Hepatocyte (in vitro differentiated cells): Measurements from ENCODE around the gene ADAM12.

ENCODE experiments used
- EZH2 ChIP-seq: fragments of 200-600 bp; sonication (generic); IDR thresholded peaks from 2 replicates; pipeline ENCODE4 v1.6.1; 2016; ENCODE audit warnings: antibody characterized with exemption, mild to moderate bottlenecking, borderline replicate concordance
- EZH2phosphoT487 ChIP-seq: fragments of 200-600 bp; sonication (generic); IDR thresholded peaks from one replicate; pipeline ENCODE4 v1.6.1; 2018; ENCODE audit warnings: antibody characterized with exemption, mild to moderate bottlenecking, low read depth, moderate library complexity; ENCODE audit not compliant: unreplicated experiment, severe bottlenecking
- TF ChIP-seq, protein P1 (sequence below): fragments of 200-600 bp; sonication (generic); IDR thresholded peaks from 2 replicates; pipeline ENCODE4 v1.5.1; 2016; ENCODE audit warnings: antibody characterized with exemption, mild to moderate bottlenecking; ENCODE audit not compliant: poor library complexity

DNA sequence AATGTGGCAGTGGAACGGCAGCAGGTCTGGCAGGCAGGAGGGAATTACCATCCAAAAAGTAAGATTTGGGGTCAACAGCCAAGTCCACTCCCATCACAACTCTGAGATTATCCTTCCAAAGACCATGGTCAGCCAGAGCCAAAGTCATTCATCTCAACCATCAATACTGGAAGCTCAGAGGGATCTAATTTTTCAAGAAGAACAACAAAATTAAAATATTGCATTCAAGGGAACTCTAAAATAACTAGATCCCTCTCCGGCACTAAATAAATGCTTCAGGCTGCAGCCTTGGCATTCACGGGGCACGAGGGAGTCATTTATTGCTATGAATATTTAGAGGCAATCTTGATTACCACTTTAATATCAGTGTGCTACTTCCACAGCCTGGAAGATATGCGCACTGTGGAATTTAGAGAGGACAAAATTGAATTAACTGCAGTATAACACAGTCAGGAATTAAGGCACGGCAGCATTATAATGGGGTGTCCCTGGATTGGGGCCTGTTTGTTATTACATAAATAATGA is 102.0 kb downstream of the ADAM12 start:
- TF ChIP-seq, protein P1, sequence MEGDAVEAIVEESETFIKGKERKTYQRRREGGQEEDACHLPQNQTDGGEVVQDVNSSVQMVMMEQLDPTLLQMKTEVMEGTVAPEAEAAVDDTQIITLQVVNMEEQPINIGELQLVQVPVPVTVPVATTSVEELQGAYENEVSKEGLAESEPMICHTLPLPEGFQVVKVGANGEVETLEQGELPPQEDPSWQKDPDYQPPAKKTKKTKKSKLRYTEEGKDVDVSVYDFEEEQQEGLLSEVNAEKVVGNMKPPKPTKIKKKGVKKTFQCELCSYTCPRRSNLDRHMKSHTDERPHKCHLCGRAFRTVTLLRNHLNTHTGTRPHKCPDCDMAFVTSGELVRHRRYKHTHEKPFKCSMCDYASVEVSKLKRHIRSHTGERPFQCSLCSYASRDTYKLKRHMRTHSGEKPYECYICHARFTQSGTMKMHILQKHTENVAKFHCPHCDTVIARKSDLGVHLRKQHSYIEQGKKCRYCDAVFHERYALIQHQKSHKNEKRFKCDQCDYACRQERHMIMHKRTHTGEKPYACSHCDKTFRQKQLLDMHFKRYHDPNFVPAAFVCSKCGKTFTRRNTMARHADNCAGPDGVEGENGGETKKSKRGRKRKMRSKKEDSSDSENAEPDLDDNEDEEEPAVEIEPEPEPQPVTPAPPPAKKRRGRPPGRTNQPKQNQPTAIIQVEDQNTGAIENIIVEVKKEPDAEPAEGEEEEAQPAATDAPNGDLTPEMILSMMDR = no peak
- TF ChIP-seq EZH2 (no peak), EZH2phosphoT487 (no peak)
